ENCODE measurements around the gene RNU6-1.

RNU6-1 gene

GRCh38 chr15:67832897-67833709 lies 6.7 kb downstream of the RNU6-1 start:
- no peak for DNase-seq (ENCODE audit: low read depth)

DNA sequence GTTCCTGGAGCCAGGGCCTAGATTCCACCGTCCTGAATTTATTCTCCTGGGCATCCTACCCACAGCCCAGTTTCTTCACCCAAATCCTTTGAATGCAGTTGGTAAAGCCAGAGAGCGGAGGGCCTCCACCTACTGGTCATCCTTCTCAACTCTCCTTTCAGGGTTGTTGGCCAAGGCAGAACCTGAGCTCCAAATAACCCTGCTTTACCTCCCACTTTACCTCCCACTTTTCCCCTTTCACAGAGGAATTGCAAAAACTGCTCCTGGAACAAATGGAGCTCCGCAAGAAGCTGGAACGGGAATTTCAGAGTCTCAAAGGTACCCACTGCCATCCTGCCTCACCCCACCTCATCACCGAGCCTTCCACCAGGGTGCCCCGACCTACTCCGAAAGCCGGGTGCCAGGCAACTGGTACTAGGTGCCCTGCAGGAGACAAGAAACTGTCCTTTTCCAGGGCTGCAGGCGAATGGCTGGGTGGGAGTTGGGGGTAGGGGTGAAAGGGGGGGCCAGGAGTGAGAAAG lies 7.8 kb downstream of the RNU6-1 start:
- no peak for DNase-seq (ENCODE audit: low read depth)

GRCh38 chr15:67831363-67831762 lies 8.5 kb downstream of the RNU6-1 start:
- DNase-seq (ENCODE audit: low read depth) = no peak

GRCh38 chr15:67829647-67830504 lies 10.0 kb downstream of the RNU6-1 start:
- no peak for DNase-seq (ENCODE audit: low read depth)

GRCh38 chr15:67828969-67829646 lies 10.7 kb downstream of the RNU6-1 start:
- DNase-seq (ENCODE audit: low read depth) = no peak

DNA sequence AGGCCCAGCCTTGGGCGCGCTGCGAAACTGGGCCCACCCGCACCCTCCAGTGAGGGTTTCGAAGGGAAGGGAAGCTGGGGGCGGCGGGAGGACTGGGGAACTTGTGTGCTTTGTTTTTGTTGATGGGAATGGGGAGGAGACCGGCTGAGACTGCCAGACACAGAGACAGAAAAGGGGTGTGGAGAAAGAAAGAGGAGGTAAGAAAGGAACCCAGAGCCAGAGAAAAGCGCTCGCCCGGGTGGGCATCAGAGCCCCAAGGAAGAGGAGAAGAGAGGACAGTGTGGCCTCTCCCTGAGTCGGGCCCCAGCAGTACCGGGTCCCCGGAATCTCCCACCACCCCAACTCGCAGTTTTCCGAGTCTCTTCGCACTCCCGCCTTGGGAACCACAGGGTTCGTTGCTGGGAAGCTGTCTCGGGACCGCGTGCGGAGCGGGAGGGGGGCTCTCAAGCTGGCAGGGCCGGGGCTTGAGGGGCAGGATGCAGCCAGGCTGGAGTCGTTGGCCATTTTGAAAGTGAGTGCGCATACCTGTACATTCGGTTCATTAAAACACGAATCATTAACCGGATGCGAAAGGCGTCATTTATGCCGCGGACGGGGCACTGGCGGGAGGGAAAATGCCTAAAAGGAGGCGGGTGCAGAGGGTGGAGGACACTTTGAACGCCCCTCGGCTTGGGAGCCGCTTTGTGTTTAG lies 11.4 kb downstream of the RNU6-1 start:
- no peak for DNase-seq (ENCODE audit: low read depth)

- no peak for DNase-seq (ENCODE audit: low read depth)
Observed at GRCh38 chr15:67827562-67828277, 12.1 kb downstream of the RNU6-1 start.

- DNase-seq (ENCODE audit: low read depth) = no peak
Observed at GRCh38 chr15:67826717-67827561, 12.9 kb downstream of the RNU6-1 start.

DNA sequence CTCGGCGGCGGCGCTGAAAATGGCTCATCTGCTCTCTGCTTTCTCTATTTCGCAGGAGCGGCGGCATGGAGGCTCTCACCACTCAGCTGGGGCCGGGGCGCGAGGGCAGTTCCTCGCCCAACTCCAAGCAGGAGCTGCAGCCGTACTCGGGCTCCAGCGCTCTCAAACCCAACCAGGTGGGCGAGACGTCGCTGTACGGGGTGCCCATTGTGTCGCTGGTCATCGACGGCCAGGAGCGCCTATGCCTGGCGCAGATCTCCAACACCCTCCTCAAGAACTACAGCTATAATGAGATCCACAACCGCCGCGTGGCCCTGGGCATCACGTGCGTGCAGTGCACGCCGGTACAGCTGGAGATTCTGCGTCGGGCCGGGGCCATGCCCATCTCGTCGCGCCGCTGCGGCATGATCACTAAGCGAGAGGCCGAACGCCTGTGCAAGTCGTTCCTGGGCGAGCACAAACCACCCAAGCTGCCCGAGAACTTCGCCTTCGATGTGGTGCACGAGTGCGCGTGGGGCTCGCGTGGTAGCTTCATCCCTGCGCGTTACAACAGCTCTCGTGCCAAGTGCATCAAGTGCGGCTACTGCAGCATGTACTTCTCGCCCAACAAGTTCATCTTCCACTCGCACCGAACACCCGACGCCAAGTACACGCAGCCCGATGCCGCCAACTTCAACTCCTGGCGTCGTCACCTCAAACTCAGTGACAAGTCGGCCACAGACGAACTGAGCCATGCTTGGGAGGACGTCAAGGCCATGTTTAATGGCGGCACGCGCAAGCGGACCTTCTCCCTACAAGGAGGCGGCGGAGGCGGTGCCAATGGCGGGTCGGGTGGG lies 13.7 kb downstream of the RNU6-1 start:
- no peak for DNase-seq (ENCODE audit: low read depth)

- no peak for DNase-seq (ENCODE audit: low read depth)
Observed at GRCh38 chr15:67824976-67825880, 14.6 kb downstream of the RNU6-1 start, which contains the start of gene SKOR1. Gene SKOR1 (plus strand): TSS chr15:67825509. CDS start chr15:67825603, 94 bp downstream.

- DNase-seq (ENCODE audit: low read depth) = no peak
Observed at GRCh38 chr15:67824197-67824968, 15.5 kb downstream of the RNU6-1 start.

- DNase-seq (ENCODE audit: low read depth) = no peak
Observed at GRCh38 chr15:67823314-67824196, 16.3 kb downstream of the RNU6-1 start.

- DNase-seq (ENCODE audit: low read depth) = no peak
Observed at GRCh38 chr15:67822537-67823313, 17.1 kb downstream of the RNU6-1 start.

DNA sequence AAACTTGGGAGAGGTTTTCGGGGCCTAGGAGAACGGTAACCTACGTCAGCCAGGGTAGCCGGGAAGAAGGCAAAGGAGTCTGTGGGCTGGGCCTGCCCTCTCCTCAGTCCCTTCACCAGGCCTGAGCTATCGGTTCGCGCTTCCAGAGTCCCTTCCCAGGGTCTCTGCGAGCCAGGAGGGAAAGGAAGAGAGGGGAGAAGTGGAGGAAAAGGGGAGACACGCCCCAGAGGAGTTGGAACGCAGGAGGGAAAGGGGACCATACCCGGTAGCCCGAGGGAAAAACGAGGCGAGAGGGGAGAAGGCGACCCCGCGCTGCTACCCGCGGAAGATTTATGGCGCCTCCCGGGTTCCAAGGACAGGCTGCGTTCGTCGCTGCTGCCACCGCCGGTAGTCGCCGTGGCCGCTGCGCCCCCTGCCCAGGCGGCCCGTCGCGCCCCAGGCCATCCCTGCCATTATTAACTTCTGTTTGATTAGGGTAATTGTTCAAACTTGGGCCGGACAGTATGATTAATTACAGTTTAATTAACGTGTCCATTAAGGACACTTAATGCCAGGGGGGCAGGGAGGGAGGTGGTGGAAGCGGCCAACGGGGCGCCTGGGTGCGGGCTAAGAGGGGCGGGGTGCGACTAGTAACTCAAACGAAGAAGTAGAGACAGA lies 17.9 kb downstream of the RNU6-1 start:
- no peak for DNase-seq (ENCODE audit: low read depth)
